ENCODE data around the gene SAXO2. TPM values are rescaled to one million over a fixed set of nuclear protein-coding genes. Genes with fewer than 3 reads are reported as not detected.
"Not testable (repeated sequence)": the region's sequence is repeated elsewhere in the genome, so short reads cannot be mapped to it uniquely, and the experiment has no call there.

SAXO2 gene
- total and polyA plus RNA-seq, 12 donors, result 0.25 to 4.5 (median 2.7) TPM

DNA sequence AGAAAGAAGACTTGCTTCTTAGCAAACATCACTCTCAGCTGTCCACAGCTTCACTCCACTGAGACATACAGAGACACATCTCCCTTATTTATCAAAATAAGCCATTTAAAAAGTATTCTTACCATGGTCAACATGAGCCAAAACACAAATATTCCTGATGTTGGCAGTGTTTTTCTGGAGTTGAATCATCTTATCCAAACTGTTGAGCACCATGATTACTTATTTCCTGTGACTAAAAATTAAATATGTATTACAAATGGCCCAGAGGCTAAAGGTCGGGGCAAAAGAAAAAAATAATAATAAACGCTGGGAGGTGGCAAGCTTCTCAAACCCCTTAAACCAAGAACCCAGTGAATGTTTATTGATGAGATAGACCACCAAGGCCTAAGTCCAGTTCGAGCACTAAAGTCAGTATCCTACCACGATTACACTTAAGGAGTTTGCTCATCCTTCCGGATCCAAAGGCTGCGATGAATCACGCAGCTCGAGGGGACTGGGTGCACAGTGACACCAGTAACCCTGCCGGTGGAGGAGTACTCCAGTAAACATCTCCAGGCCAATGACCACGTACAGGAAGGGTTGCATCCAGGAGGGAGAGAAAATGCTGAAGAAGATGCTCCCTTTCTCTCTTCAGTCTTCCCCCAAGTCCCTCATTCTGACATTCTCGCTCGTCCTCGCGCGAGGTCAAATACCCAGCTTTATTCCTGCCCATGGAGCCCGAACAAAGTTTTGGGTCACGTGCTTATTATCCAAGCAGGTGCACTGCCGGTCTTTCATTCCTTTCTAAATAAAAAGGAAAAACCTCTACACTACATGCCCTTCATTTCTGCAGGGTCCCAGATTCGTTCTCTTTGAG lies 824 bp upstream of the SAXO2 start:
- 3 to 4% methylated on average over 18 to 19 of the region's 19 CpGs for WGBS, 2 donors
- peaks cover 2 to 34% (median 28%) of the 10 kb centered on the region in 9 donors for H3K4me1 ChIP-seq

DNA sequence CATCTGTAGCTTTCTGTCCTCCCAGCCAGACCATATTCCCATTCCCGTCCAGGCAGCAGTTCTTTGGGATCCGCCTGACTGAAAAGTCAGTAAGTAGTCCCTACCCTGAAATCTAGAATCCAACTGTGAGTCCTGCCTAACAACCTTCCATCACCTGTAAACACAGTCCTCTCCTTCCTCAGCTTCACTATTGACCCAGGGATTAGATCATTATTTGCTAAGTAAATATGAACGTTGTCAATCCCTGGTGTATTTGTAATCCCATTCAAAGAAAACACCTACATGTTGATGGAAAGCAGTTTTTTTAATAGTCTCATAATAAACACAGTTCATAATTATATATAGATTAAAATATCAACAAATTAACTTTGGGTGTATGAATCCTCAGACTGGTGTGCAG lies 732 bp downstream of the SAXO2 start:
- ATAC-seq (no peak), DNase-seq (no peak)
- Histone ChIP-seq H3K27me3 (no peaks in the 10 kb centered on the region), H3K27ac (peak overlapping the region in 3 of 10 donors; percentile 72 to 82 (median 77)), H3K36me3 (peaks cover 0 to 16% (median 0%) of the 10 kb centered on the region in 9 donors), H3K9me3 (no peaks in the 10 kb centered on the region), H3K4me1 (peaks cover 2 to 39% (median 28%) of the 10 kb centered on the region in 9 donors), H3K4me3 (peak overlapping the region; percentile 75 to 94 (median 87))
- intact Hi-C loops (cut with DNase I), result no loop called here
- 27 to 32% methylated on average over 3 of the region's 3 CpGs for WGBS, 2 donors
- TF ChIP-seq, protein P1, sequence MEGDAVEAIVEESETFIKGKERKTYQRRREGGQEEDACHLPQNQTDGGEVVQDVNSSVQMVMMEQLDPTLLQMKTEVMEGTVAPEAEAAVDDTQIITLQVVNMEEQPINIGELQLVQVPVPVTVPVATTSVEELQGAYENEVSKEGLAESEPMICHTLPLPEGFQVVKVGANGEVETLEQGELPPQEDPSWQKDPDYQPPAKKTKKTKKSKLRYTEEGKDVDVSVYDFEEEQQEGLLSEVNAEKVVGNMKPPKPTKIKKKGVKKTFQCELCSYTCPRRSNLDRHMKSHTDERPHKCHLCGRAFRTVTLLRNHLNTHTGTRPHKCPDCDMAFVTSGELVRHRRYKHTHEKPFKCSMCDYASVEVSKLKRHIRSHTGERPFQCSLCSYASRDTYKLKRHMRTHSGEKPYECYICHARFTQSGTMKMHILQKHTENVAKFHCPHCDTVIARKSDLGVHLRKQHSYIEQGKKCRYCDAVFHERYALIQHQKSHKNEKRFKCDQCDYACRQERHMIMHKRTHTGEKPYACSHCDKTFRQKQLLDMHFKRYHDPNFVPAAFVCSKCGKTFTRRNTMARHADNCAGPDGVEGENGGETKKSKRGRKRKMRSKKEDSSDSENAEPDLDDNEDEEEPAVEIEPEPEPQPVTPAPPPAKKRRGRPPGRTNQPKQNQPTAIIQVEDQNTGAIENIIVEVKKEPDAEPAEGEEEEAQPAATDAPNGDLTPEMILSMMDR (IDR thresholded peaks at IDR 0.05), result no peak

More for the DNA sequence above, 824 bp upstream of the SAXO2 start:
- H3K9me3 ChIP-seq; H3K27me3 ChIP-seq; DNase-seq; intact Hi-C loops (cut with DNase I): not testable (repeated sequence)
- Histone ChIP-seq H3K27ac (peak overlapping the region in 9 of 10 donors; percentile 70 to 86 (median 77)), H3K4me3 (peak overlapping the region; percentile 75 to 94 (median 87)), H3K36me3 (peaks cover 0 to 32% (median 0%) of the 10 kb centered on the region in 9 donors)
- peak in 7 of 8 donors; percentile 5 to 62 (median 31) for ATAC-seq

DNA sequence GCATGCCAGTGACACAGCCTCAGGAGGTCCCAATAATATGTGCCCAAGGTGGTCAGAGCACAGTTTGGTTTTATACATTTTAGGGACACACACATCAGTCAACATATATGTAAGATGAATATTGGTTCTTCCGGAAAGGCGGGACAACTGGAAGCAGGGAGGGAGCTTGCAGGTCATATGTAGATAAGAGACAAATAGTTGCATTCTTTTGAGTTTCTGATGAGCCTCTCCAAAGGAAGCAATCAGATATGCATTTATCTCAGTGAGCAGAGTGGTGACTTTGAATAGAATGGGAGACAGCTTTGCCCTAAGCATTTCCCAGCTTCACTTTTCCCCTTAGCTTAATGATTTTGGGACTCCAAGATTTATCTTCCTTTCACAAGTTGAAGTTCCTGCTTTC lies 4.5 kb downstream of the SAXO2 start:
- DNase-seq, result not testable (repeated sequence)

DNA sequence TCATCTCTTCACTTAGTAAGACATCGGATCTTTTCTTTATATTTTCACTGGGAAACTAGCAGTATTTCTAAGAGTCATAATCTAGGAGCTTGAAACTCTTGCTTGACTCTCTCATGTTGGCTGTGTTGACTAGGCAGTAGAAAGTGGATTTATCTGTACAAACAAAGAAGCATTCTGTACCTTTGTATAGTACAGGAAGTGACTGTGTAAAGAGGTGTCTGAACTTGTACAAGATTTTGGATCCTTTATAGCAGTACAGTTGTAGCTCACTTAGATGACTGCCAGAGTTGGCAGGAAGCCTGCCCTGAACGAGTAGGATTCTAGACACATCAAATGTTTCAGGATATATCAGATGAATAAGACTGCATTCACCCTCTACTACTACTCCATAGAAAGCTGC lies 5.8 kb downstream of the SAXO2 start:
- DNase-seq; H3K4me3 ChIP-seq; H3K27ac ChIP-seq; H3K9me3 ChIP-seq; H3K27me3 ChIP-seq; intact Hi-C loops (cut with DNase I); H3K36me3 ChIP-seq: not testable (repeated sequence)
- H3K4me1 ChIP-seq, result peaks cover 0 to 18% (median 9%) of the 10 kb centered on the region in 9 donors
- ATAC-seq, result peak in 2 of 8 donors; percentile 18 to 38
- 25 to 37% methylated on average over 2 of the region's 2 CpGs for WGBS, 2 donors

More for the DNA sequence above, 4.5 kb downstream of the SAXO2 start:
- WGBS, 2 donors, result 58 to 65% methylated on average over 2 of the region's 2 CpGs
- H3K27ac ChIP-seq; intact Hi-C loops (cut with DNase I); H3K4me3 ChIP-seq; H3K36me3 ChIP-seq; ATAC-seq; H3K27me3 ChIP-seq; H3K9me3 ChIP-seq: not testable (repeated sequence)
- peaks cover 0 to 24% (median 15%) of the 10 kb centered on the region in 9 donors for H3K4me1 ChIP-seq

DNA sequence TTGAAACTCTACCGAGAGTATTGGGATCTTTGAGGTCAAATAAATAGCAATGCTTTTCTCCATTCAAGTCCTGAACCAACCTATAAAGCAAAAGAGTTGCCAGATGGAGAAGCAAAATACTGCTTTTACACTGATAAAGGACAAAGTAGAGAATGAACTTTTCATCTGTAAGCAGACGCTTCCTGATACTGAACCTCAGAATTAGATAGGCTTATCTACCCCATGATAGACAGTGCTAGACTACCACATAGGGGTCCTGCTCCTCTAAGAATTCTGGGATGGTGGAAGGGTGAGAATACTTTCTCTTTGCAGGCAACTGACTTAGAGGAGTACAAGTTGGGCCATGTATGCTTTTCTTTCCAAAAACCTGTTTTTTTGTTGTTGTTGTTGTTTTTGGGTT lies 9.5 kb downstream of the SAXO2 start:
- Histone ChIP-seq H3K36me3 (peaks cover 0 to 6% (median 0%) of the 10 kb centered on the region in 9 donors), H3K27ac (no peak overlapping the region), H3K9me3 (peaks cover 0 to 22% (median 3%) of the 10 kb centered on the region in 11 donors), H3K4me1 (peaks cover 0 to 4% (median under 1%) of the 10 kb centered on the region in 9 donors), H3K4me3 (no peak overlapping the region), H3K27me3 (no peaks in the 10 kb centered on the region)
- DNase-seq, result no peak
- intact Hi-C loops (cut with DNase I), result no loop called here
- WGBS, 2 donors, result 75 to 77% methylated on average over 2 of the region's 2 CpGs
- ATAC-seq, result no peak
- TF ChIP-seq, protein P1 (IDR thresholded peaks at IDR 0.05), result no peak

DNA sequence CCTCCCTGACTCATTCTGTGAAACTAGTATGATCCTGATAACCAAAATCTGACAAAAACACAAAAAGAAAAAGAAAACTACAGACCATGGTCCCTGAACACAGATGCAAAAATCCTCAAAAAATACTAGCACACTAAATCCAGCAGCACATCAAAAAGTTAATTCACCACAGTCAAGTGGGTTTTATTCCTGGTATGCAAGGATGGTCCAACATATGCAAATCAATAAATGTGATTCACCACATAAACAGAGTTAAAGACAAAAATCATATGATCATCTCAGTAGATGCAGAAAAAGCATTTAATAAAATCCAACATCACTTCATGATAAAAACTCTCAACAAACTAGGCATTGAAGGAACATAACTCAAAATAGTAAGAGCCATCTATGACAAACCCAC lies 12.8 kb downstream of the SAXO2 start:
- Histone ChIP-seq H3K4me3 (no peak overlapping the region), H3K27ac (no peak overlapping the region), H3K4me1 (no peaks in the 10 kb centered on the region), H3K27me3 (no peaks in the 10 kb centered on the region), H3K9me3 (peaks cover 0 to 26% (median 3%) of the 10 kb centered on the region in 11 donors), H3K36me3 (peaks cover 0 to 6% (median 0%) of the 10 kb centered on the region in 9 donors)
- no peak for ATAC-seq
- no peak for DNase-seq
- TF ChIP-seq, protein P1 (IDR thresholded peaks at IDR 0.05), result no peak
- intact Hi-C loops (cut with DNase I), result no loop called here
